ENCODE data around the gene NNAT.

GRCh38 chr20:37556538-37556937 is 35.5 kb downstream of the NNAT start:
- TF ChIP-seq POLR2A (IDR thresholded peaks at IDR 0.05; ENCODE audit: low read depth, low read length), result no peak
- TF ChIP-seq POLR2AphosphoS5 (IDR thresholded peaks at IDR 0.05; ENCODE audit: low read depth, low read length), result no peak

Data from GM12892 (cell line).